Measurements from ENCODE around the gene HNRNPA1L2. TPM values are rescaled to one million over a fixed set of nuclear protein-coding genes. Genes with fewer than 3 reads are reported as not detected.
"Not testable (repeated sequence)": the region's sequence is repeated elsewhere in the genome, so short reads cannot be mapped to it uniquely, and the experiment has no call there.

The HNRNPA1L2 gene
- 3.2 TPM for total RNA-seq

GRCh38 chr13:52642131-52642530 lies at the start of gene HNRNPA1L2:
Gene HNRNPA1L2, plus strand, starts transcription at chr13:52642431. Its CDS starts 62 bp downstream, at chr13:52642493.
- Histone ChIP-seq H3K4me3 (no peak within 1 kb of the TSS), H3K4me1 (no peaks in the 10 kb centered on the region), H3K27ac (no peak within 1 kb of the TSS), H3K27me3 (no peaks in the 10 kb centered on the region), H3K36me3 (peaks cover 0 to 15% of the 10 kb centered on the region in 2 donors), H3K9me3 (no peaks in the 10 kb centered on the region)
- TF ChIP-seq POLR2A (IDR thresholded peaks at IDR 0.05) (no peak), POLR2AphosphoS5 (IDR thresholded peaks at IDR 0.05; ENCODE audit: insufficient read depth in 1 of 2, low read depth in 1 of 2) (no peak), CTCF (IDR thresholded peaks at IDR 0.05) (no peak)
- intact Hi-C loops (cut with DNase I), result no loop called here
- DNase-seq (ENCODE audit: extremely low spot score in 2 of 2), result no peak

GRCh38 chr13:52593175-52593574 lies 49.1 kb upstream of the HNRNPA1L2 start:
- H3K4me1 ChIP-seq; H3K4me3 ChIP-seq; H3K27ac ChIP-seq; DNase-seq (ENCODE audit: extremely low spot score in 2 of 2); H3K27me3 ChIP-seq; intact Hi-C loops (cut with DNase I); H3K36me3 ChIP-seq; H3K9me3 ChIP-seq: not testable (repeated sequence)

GRCh38 chr13:52593812-52594211 lies 48.4 kb upstream of the HNRNPA1L2 start:
- H3K4me3 ChIP-seq; H3K27me3 ChIP-seq; intact Hi-C loops (cut with DNase I); DNase-seq (ENCODE audit: extremely low spot score in 2 of 2); H3K27ac ChIP-seq; H3K9me3 ChIP-seq; H3K36me3 ChIP-seq; H3K4me1 ChIP-seq: not testable (repeated sequence)

GRCh38 chr13:52594295-52594694 lies 47.9 kb upstream of the HNRNPA1L2 start:
- H3K27me3 ChIP-seq; H3K27ac ChIP-seq; H3K4me3 ChIP-seq; intact Hi-C loops (cut with DNase I); DNase-seq (ENCODE audit: extremely low spot score in 2 of 2); H3K36me3 ChIP-seq; H3K4me1 ChIP-seq; H3K9me3 ChIP-seq: not testable (repeated sequence)

DNA sequence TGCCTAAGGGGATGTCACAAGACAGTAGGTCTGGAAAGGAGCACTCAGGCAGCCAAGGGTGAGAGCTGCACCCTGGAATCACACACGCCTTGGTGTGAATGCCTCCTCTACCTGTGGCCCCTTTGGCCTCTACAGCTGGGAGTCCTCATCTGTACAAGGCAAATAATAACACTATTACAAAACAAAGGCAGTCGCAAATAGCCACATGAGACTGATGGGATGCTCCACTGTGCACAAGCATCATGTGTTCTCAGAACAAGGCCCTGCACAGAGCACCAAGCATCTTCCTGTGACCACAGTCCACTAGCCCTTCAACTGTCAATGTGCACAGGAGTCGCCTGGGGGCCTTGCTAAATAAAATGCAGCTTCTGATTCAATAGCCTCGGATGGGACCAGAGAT lies 44.6 kb upstream of the HNRNPA1L2 start:
- DNase-seq (ENCODE audit: extremely low spot score in 2 of 2), result no peak
- Histone ChIP-seq H3K4me1 (peaks cover 16% of the 10 kb centered on the region), H3K36me3 (no peaks in the 10 kb centered on the region), H3K9me3 (no peaks in the 10 kb centered on the region), H3K27me3 (no peaks in the 10 kb centered on the region), H3K27ac (no peak overlapping the region), H3K4me3 (no peak overlapping the region)
- intact Hi-C loops (cut with DNase I), result no loop called here
- no peak for TF ChIP-seq POLR2AphosphoS5 (IDR thresholded peaks at IDR 0.05; ENCODE audit: insufficient read depth in 1 of 2, low read depth in 1 of 2)
- no peak for TF ChIP-seq CTCF (IDR thresholded peaks at IDR 0.05)
- no peak for TF ChIP-seq POLR2A (IDR thresholded peaks at IDR 0.05)

DNA sequence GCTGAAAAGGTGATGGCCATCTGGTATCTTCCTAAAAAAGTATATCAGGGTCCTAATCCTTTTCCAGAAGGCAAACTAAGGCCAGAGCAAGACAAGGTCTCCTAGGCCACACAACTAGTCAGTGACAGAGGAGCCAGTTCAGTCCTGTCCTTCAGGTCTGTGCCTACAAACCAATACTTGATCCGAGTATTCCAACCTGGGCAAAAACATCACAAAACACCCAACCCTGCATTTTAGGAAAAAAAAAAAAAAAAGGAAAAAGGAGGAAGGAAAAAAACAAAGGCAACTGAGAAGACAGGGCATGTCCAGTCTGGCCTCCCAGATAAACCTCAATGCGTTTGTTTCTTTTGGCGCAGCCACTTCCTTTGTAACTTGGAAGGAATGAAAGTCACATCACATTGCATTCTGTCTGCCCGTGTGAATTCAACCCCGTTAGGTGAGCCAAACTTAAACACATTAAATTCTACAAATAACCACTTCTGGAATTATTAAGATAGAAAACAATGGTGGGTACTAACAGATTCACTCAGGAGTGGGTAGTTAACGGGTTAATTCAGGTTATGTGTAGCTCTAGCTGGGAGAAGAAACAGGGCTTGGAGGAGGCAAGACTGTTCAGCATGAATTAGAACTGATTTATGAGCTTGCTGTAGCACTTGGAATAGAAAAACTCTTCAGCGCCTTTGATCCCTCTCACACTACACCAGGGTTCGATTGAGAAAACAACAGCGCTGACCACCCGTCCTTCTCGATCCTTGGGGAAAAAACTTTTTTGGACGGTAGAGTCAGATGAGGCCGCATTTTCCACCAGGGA lies 43.0 kb upstream of the HNRNPA1L2 start:
- no peak for TF ChIP-seq CTCF (IDR thresholded peaks at IDR 0.05)
- no peak for TF ChIP-seq POLR2AphosphoS5 (IDR thresholded peaks at IDR 0.05; ENCODE audit: insufficient read depth in 1 of 2, low read depth in 1 of 2)
- TF ChIP-seq POLR2A (IDR thresholded peaks at IDR 0.05), result no peak
- H3K36me3 ChIP-seq, result no peaks in the 10 kb centered on the region
- intact Hi-C loops (cut with DNase I), result no loop called here
- no peaks in the 10 kb centered on the region for H3K9me3 ChIP-seq
- peaks cover 16% of the 10 kb centered on the region for H3K4me1 ChIP-seq
- no peaks in the 10 kb centered on the region for H3K27me3 ChIP-seq
- peak overlapping the region; percentile 61 to 91 for H3K4me3 ChIP-seq
- H3K27ac ChIP-seq, result peak overlapping the region; percentile 66
- no peak for DNase-seq (ENCODE audit: extremely low spot score in 2 of 2)

All from vagina (tissue), 2 donors.